NCI-H526 (cell line): ENCODE measurements around the gene YIPF3.
A peak's percentile ranks its signal among the peaks of the same experiment; 100 is the strongest.
"Not testable (repeated sequence)": the region's sequence is repeated elsewhere in the genome, so short reads cannot be mapped to it uniquely, and the experiment has no call there.

Experiments
- DNase-seq, 2 experiments: peaks; one replicate each; lab custom pipeline; 2025; lab: John Stamatoyannopoulos, UW

Gene YIPF3

DNA sequence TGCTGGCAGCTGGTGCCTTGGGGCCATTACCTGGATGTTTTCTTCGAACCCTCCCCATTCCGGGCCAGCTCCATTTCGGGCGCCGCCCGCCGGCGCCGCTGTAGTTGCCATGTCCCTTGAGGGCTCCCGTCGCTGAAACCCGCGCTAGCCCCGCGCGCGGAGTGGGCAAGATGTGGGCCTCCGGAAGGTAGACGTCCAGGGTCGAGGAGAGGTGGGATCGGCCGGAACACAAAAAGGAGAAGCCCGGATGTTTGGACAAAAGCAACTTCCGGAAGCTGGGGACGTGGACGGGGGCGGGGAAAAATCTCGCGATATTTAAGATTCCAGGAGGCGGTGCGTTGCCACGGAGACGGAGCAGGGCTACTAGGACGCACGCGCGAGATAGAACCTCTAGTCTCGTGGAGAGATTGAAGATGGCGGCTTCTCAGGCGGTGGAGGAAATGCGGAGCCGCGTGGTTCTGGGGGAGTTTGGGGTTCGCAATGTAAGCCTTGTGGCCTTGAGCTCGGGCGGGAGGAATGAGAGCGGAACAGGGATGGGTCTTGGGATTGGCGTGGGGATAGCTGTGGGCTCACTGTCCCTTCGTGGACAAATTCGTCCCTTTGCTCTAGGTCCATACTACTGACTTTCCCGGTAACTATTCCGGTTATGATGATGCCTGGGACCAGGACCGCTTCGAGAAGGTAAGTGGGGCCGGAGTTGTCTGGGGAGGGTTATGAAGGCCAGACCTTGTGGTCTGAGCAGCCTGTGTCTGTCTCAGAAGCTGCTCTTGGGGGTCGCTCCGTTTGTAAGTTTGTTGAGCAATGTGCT lies at the start of gene YIPF3, which contains the start of gene POLR1C:
YIPF3 (minus strand) TSS at position 230 of the 808 bp plus-strand sequence; CDS start at position 111, 119 bp downstream.
POLR1C (plus strand) TSS at position 393 of the 808 bp plus-strand sequence; CDS start at position 414, 21 bp downstream.
- peak; percentile 97 to 99 for DNase-seq

DNA sequence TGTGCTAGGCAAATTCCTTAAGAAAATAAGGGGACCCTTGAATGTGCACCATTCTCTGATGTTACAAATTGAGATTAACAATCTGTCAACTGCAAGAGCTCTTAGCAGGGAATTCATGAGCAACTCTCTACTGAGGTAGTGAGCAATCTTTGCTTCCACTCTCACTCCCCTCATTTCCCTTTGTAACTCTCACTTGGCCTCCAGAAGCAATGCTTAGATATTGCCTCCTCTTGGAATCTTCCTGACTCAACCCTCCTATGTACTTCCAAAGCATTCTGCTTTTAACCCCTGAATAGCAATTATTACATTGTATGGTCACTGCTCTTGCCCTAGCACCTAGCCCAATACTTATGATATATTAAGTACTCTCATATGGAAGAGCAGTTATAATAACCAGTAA lies 42.6 kb upstream of the YIPF3 start:
- no peak for DNase-seq

DNA sequence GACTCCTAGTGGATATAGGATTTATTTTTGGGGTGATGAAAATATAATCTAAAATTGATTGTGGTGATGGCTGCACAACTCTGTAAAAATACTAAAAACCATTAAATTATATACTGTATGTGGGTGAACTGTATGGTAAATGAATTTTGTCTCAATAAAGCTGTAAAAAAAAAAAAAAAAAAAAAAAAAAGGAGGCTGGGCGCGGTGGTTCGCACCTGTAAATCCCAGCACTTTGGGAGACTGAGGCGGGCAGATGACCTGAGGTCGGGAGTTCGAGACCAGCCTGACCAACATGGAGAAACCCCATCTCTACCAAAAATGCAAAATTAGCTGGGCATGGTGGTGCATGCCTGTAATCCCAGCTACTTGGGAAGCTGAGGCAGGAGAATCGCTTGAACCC lies 40.9 kb upstream of the YIPF3 start:
- not testable (repeated sequence) for DNase-seq

DNA sequence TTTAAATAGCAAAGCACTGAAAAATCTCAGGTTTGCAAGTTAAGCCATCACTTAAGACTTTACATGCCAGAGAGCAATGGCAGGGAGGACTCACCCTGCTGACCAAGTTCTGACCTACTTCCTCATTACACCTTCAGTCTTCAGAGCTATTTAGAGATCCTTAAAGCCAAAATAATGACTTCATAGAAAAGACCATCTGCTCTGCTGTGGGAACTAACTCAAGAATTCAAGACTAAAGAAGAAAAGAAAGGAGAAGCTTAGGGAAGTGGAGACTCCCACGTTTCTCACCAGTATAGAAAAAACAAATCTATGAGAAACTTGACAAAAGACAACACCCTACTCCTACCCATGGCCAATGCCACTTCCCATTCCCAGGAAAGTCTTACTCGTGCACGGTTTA lies 30.5 kb upstream of the YIPF3 start:
- no peak for DNase-seq

DNA sequence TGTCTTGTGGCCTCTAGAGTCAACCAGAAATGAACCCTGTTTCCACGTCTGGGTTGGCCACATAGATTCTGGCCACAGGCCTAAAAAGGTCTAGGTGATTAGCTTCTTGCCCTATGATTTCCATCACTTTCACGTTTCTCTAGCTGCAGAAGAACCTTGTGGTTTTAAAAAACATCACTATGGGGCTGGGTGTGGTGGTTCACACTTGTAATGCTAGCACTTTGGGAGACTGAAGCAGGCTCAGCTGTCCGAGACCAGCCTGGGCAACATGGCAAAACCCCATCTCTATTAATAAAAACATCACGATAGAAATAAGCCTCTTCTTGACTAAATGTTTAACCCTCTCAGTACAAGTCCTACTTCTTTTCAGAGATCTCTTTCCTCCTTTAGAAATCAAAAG lies 27.7 kb upstream of the YIPF3 start:
- no peak for DNase-seq

DNA sequence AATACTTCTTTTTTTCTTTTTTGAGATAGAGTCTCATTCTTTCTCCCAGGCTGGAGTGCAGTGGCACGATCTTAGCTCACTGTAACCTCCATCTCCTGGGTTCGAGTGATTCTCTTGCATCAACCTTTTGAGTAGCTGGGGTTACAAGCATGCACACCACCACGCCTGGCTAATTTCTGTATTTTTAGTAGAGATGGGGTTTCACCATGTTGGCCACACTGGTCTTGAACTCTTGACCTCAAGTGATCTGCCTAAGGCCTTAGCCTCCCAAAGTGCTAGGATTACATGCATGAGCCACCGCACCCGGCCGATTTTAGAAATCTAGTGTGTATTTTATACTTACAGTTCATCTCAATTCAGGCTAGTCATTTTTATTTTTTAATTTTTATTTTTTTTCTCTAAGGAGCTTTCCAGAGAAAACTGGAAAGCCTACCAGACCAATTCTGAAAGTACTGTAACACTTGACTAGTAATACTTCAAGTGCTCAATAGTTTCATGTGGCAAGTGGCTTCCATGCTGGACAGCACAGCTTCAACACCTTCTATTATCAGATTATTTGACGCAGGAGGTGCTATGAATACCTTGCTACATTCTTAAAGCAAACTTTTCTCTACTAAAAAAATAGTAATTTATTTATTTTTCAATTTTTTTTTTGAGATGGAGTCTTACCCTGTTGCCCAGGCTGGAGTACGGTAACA lies 25.2 kb upstream of the YIPF3 start:
- no peak for DNase-seq

DNA sequence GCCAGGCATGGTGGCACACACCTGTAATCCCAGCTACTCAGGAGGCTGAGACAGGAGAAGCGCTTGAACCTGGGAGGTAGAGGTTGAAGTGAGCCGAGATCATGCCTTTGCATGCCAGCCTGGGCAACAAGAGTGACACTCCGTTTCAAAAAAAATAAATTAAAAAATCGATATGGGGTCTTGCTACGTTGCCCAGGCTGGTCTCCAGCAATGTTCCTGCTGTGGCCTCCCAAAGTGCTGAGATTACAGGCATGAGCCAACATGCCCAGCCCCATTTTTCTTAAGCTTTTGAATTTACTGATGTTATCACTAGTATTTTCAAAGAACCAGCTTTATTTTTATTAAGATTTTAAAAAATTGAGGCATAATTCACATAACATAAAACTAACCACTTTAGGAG lies 23.8 kb upstream of the YIPF3 start:
- no peak for DNase-seq

DNA sequence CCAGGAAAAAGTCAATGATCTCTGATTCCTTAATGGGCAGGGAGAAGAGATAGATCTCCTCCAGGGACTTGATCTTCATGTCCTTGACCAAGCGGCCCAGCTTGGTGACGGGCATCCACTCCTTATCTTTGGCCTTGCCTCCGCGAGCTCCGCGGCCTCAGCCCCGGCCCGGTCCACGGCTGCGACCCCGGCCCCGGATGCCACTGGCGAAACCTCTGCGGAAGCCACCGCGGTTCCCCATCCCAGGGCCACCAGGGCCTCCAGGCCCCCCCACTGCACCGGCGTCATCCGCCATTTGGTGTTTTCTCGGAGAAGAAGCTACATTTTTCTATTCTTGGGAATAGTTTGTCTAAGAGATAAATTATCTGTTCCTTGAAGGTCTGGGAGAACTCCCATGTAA lies 22.7 kb upstream of the YIPF3 start:
- not testable (repeated sequence) for DNase-seq

DNA sequence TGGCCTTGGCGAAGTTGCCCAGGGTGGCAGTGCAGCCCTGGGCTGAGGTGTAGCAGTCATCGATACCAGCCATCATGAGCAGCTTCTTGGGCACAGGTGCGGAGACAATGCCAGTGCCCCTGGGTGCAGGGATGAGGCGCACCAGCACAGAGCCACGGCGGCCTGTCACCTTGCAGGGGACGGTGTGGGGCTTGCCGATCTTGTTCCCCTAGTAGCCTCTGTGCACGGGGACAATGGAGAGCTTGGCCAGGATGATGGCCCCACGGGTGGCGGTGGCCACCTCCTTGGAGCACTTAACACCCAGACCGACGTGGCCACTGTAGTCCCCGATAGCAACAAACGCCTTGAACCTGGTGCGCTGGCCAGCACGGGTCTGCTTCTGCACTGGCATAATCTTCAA lies 22.3 kb upstream of the YIPF3 start:
- DNase-seq: not testable (repeated sequence)

DNA sequence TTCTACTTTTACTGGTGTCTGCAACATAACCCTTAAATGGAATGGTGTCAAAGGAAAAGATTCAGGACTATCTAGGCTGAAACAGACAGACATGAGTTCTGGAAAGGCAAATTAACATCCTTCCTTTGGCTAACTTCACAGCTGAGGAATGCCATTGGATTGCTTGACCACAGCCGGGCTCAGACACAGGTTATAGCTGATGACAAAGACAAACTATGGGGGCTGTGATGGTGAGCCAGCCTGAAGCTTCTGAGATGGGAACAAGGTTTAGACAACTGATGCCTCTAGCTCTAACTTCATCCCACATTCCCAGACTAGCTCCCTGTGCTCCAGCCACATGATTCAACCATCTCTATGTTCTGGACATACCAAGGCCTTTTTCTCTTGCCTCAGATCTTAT lies 15.5 kb upstream of the YIPF3 start:
- DNase-seq: no peak

DNA sequence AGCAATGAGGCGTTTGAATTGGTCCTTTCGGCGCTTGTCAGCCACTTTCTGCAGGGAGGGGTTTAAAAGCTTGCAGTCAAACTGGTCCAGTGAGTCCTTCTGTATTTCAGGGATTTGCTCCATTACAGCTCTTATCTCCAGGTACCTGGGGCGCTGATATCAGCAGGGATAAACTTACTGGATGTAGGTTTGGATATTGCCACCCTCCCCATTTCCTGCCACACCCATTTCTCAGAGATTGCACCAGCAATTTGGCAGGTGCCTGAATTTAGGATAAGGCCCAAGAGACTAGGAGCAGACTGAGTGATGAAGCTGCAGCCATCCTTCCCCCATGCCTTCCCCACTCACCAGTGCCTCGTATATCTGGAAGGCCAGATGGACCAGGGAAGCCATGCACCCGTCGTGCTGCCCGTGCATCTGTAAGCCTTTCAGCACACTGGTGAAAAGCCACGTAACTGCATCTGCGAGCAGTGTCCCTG lies 7.8 kb upstream of the YIPF3 start:
- no peak for DNase-seq

DNA sequence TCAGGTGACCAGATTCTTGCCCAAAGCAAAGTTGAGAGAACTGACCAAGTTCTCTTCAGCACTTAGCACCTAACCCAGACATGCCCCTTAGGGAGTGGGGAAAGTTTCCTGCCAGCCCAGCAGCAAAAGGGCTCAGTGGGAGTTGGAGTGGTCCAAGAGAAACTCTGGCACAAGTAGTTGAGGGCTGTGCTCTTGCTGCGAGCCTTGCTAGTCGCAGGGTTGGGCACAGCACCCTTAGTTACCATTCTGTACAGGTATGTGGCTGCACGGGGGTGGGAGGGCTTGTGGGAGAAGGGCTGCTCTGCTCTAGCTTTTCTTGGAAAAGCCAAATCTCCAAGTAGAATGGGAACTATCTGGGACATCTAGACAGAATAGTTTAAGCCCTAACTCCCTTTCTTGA lies 6.6 kb upstream of the YIPF3 start:
- no peak for DNase-seq

DNA sequence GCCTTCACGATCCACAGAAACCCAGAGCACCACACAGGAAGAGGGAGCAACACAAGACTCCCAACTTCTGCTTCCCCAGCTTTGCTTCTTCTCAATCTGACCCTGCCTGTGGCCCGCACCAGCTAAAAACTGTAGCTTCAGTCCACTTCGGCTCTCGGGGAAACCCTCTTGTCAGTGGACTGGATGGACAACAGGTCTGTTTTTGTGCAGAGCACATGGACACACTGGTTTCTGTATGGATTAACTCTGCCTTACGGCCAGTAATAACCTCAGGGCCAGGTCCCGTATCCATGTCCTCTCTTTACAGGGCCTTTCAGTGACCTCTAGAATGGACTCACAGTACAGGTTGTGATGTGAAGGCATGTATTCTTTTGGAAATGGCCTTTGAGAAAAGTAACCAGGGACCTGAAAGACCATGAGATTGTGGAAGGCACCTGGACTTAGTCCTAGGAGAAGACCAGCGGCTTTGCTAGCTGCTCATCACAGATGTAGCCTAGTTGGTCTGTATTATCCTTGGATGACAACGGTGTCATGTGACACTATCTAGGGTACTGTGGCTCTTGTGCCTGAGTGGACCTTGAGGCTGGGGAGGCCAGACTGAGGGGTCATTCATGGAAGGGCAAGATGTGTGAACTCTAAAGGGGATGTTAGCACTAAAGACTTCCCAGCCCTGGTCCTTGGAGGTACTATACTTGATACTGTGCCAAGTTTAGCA lies 6.0 kb upstream of the YIPF3 start:
- DNase-seq: no peak

DNA sequence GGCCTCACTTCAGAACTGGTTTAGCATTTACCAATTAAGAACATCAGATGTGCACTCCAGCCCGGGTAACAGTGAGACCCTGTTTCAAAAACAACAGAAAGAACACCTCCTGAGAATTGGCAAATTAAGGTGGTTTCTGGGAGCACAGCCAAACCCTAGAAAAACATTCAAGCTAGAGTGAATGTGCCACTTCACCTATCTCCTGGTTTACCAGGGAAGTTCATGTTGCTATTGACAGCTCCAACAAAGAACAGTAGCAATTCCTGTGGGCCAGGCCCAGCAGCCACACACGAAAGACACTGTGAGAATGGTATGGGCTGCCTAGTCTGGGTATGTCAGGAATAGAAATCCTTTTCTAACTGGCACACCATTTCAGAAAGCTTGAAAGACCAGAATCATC lies 5.1 kb upstream of the YIPF3 start:
- no peak for DNase-seq

DNA sequence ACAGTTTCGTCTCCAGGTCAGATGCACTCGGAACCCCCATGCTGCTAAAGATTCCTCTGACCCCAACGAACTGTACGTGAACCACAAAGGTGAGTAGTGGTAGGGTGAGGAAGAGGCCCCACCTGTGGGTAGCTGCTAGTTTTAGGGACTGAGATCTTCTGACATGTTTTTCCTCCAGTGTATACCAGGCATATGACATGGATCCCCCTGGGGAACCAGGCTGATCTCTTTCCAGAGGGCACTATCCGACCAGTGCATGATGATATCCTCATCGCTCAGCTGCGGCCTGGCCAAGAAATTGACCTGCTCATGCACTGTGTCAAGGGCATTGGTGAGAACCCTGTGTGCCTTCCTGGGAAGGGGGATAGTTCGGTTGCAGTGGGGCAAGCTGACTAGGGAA lies 3.4 kb upstream of the YIPF3 start:
- DNase-seq: no peak

DNA sequence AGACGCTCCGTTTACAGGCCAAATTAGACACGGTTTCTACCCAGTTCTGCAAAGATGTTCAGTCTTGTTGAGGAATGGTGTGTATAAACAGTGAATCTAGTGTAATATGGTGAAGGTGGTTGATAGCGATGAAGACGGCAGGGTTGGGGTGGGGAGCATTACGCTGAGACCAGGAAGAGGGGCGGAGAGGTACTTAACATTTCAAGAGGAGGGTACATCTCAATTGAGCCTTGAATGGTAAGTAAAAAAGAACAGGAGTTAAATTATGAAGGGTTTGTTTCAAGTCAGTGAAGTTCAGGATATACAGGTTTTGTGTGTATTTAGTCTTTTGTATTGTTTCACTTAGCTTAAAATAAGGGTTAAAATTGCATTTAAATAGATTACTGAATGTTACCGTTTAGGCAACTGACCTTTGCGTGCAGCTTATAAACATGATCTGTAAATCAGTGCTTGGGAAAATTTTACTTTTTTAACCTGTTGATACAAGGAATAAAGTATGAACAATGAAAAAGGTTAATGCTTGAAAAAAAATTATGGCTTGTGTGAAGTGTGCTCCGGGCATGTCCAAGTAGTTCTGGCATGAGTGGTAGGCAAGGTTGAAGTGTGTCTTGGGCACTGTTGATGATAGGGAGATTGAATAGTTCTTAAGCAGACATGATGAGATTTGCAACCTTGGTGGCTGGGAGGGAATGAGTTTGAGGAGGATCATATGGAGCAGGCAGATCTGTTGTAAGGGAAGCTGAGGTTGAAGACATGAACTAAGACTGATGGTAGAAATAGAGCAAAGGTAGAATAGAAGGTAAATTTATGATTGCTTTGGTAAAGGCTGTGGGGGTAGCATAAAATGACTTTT lies 1.0 kb upstream of the YIPF3 start:
- no peak for DNase-seq

DNA sequence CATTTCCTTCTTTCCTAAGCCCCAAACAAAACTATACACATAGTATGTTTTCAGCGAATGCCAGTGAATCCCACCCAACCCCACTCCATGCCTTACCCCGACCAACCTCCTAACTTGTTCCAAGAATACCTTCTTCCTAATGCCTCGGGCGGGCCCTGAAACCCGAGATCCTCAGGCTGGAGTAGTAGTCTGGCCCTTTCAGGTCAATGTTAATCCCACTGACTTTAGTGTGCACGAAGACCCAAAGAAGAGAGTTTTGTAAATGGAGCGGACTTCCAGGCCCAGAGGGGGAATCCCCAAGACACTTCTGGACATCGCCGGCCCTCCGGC lies 394 bp downstream of the YIPF3 start:
- DNase-seq: no peak

DNA sequence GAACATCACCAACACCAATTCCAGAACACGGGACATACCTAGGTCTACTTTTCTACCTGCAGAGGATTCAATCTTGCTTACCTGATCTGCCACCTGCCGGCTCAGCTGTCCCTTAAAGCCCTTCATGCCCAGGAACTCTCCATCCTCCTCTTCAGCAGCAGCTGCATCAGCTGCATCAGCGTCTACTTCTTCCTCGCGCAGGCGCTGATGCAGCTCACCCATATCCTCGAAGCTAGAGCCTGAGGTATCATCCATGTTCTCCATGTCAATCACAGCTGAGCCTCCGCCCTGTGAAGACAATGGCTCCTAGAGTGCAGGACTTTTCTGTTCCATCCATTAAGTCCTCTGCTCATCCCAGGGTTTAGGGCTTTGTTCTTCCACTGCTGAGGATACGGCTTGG lies 918 bp downstream of the YIPF3 start:
- peak in 1 of 2 experiments; percentile 31 for DNase-seq

DNA sequence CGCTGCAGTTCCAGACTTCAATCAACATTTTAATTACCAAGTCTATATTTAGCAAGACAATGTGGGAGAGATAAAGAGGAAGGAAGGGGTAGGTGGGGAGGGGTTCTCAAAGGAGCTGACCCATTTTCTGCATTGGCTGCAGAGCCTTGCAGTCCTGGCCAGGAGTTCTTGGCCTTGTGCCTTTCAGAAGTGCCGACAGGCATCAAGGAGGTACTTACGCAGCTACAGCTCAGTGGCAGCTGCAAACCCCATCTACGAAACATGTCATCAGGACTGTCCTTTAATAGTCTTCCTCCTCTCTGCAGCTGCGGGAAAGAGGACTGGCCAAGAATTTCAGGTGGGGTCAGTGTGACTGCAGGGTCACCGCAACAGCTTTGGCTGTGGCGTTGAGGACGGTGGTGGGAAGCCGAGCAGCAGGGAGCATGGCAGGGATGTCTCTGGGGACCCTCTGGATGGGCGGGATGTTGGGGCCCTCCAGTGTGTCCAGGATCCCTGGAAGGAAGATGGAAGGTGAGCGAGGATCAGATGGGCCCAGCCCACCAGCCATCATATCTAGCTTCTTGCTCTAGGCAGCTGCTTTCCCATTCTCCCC lies 4.8 kb downstream of the YIPF3 start:
- no peak for DNase-seq

DNA sequence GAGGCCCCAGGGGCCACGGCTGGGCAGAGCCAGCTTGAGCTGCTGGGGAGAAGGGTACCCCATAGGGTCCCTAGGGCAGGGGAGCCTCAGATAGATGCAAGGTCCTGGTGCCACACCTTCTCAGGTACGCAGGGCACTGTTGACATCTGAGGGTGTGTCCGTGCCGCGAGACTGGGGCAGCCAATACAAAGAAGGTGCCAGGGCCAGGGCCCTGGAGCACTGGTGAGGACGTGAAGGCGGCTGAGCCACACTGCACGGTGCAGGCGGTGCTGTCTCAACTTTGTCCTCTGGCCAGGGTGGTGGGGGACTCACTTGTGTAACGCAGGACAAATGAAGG lies 5.9 kb downstream of the YIPF3 start:
- peak in 1 of 2 experiments; percentile 60 for DNase-seq
